ENCODE measurements around the gene AURKA. TPM values are rescaled to one million over a fixed set of nuclear protein-coding genes. Genes with fewer than 3 reads are reported as not detected.
A peak's percentile ranks its signal among the peaks of the same experiment; 100 is the strongest.

The AURKA gene
- total RNA-seq, 5 donors from 2014 or later (not counting 1 experiment from before 2014, with no cell fraction given): 1.3 to 2.3 (median 2.0) TPM

DNA sequence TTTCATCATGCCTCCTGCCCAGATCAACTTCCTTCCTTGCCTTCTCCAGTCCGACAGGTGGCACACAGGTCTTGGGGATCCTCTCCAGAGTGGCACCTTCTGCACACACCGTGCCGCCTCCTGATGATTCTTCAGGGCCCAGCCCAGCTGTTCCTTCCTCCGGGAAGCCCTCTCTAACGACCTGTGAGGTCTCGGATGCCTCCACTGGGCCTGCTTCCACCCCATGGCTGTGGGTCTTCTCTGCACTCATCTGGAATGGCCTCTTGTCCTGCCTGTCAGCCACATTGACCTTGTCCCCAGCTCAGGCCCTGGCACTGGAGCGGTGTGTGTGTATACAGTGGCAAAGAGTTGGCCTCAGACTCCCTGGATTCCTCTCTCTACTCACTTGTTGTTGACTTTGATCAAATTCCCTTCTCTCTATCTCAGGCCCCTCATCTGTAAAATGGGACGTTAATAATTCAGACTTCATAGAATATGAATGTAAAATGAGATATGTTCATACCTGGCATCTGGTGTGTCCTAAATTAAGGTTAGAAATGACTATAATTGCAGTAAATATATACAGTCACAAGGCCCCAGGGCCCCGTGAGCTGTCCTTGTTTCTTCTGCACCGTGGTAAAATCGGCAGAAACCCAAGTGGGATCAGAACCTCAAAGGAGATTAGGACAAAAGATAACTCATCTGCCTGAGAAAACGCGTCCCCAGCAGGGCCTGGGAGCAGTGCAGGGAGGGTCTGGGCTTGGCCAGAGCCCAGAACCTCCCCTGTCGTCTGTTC is 31.7 kb downstream of the AURKA start:
- Mint-ChIP-seq H3K27me3 (no peaks in the 10 kb centered on the region), H3K36me3 (peaks cover 6% of the 10 kb centered on the region), H3K4me1 (peaks cover 14 to 28% (median 24%) of the 10 kb centered on the region in 3 donors), H3K27ac (peak overlapping the region; percentile 49 to 68), H3K9me3 (no peaks in the 10 kb centered on the region), H3K4me3 (peak overlapping the region; percentile 87 to 89 (median 89))
- 98% methylated on average over 10 of the region's 14 CpGs for WGBS (ENCODE audit: insufficient coverage)
- POLR2A ChIA-PET: interaction anchor here in 1 of 2 donors (0.6 kb wide), 1 partner anchor 116 kb away, joined by 5 read pairs; no protein-coding TSS in a partner anchor
- DNase-seq (no peak), ATAC-seq (replicated peaks in 1 of 4) (no peak)
- Histone ChIP-seq H3K27me3 (replicated peaks in 1 of 2; ENCODE audit: control insufficient read depth in 2 of 2, extremely low read depth in 1 of 2, insufficient read depth in 2 of 2, low read length in 1 of 2) (no peaks in the 10 kb centered on the region), H3K4me1 (ENCODE audit: control insufficient read depth in 1 of 2, extremely low read depth in 1 of 2, insufficient read depth in 2 of 2, low read length in 2 of 2) (peaks cover 0 to 19% of the 10 kb centered on the region in 2 experiments), H3K4me3 (ENCODE audit: control insufficient read depth in 1 of 2, extremely low read depth in 1 of 2, low read length in 1 of 2) (no peak overlapping the region), H3K27ac (ENCODE audit: low read length) (no peak overlapping the region), H3K9me3 (no peaks in the 10 kb centered on the region), H3K36me3 (ENCODE audit: control insufficient read depth in 2 of 2, extremely low read depth in 1 of 2, insufficient read depth in 1 of 2, low read length in 1 of 2) (peaks cover 2 to 3% of the 10 kb centered on the region in 2 donors)
- CTCF ChIA-PET: no interaction called here

DNA sequence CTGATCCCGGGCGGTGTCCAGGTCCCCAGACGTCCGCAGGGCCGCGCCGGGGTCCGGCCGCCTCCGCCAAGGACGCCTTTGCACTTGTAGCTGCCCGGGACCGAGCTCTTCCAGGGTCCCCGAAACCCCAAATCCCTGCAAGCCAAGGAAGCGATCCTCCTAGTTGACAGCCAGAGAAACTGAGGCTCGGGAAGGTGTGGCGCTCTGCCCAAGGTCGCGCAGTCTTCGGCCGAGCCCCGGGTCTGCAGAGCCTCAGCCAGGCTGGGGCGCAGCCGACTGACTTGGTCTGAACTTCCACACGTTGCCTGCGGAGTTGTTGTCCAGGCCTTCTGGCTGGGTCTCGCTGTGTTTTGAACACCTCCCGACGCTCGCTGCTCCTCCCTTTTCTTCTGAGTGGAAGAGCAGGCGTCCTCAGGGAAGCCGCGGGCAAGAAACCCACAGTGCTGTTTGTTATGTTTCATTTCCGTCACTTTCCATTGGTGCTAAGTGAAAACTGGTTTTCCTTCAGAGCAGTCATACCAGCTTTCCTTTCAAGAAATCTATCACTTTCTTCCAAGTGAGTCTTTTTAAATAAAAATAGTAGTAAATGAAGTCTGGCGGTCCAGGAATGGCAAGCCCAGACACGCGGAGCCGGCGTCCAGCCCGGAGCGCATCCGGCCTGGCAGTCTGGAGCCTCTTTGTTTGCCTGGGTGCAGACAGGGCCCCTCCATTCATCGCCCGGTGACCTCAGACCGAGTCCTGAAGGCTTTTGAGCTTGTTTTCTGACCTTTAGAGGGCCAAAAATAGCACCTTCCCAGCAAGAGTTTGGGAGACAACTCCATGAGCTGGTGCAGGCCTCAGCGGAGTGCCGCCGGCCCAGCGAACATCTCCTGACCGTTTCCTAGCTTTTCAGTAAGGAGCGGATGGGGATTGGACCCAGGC is 32.5 kb downstream of the AURKA start:
- peaks cover 14 to 28% (median 24%) of the 10 kb centered on the region in 3 donors for H3K4me1 Mint-ChIP-seq
- POLR2A ChIA-PET: interaction anchor here (0.6 to 0.7 kb wide), 3 partner anchors 9 to 117 kb away, joined by 3 to 9 read pairs (median 5); partner anchors contain the start of gene CASS4 (in 1 of the 2)
- ATAC-seq (replicated peaks in 1 of 4): peak; percentile 11 to 39 (median 30)

DNA sequence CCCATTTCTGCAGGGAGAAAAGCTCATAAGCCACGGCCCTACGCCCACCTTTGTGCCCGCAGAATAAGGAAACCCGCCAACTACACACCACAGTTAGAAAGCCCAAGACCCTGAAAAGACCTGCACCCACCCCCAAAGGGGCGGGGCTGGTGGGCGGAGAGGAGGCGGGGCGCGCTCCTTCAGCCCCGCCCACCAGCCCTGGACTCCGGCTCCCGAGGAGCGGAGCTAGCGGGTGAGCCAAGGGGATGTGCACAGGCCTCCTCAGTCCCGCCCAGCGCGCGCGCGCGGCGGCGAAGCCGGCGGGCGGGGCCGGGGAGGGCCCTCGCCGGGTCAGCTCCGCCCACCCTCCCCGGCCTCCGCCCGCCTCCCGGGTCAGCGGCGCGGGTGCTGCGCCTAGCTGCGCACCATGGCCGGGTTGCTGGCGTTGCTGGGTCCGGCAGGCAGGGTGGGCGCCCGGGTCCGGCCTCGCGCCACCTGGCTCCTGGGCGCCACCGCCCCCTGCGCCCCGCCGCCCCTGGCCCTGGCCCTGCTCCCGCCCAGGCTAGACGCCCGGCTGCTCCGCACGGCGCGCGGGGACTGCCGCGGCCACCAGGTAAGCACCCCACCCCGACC is 33.3 kb downstream of the AURKA start, which contains the start of gene FAM210B:
FAM210B (plus strand) TSS at position 375 of the 612 bp plus-strand sequence; CDS start at position 407, 32 bp downstream.
- Histone ChIP-seq H3K4me3 (ENCODE audit: control insufficient read depth in 1 of 2, extremely low read depth in 1 of 2, low read length in 1 of 2) (peak within 1 kb of the TSS; percentile 75 to 82), H3K4me1 (ENCODE audit: control insufficient read depth in 1 of 2, extremely low read depth in 1 of 2, insufficient read depth in 2 of 2, low read length in 2 of 2) (peaks cover 0 to 19% of the 10 kb centered on the region in 2 experiments), H3K36me3 (ENCODE audit: control insufficient read depth in 2 of 2, extremely low read depth in 1 of 2, insufficient read depth in 1 of 2, low read length in 1 of 2) (peaks cover 2 to 3% of the 10 kb centered on the region in 2 donors), H3K27me3 (replicated peaks in 1 of 2; ENCODE audit: control insufficient read depth in 2 of 2, extremely low read depth in 1 of 2, insufficient read depth in 2 of 2, low read length in 1 of 2) (no peaks in the 10 kb centered on the region), H3K27ac (ENCODE audit: low read length) (no peak within 1 kb of the TSS), H3K9me3 (no peaks in the 10 kb centered on the region)
- Mint-ChIP-seq H3K27ac (peak within 1 kb of the TSS; percentile 66 to 89), H3K27me3 (no peaks in the 10 kb centered on the region), H3K4me1 (peaks cover 14 to 28% (median 24%) of the 10 kb centered on the region in 3 donors), H3K36me3 (no peaks in the 10 kb centered on the region), H3K4me3 (peak within 1 kb of the TSS; percentile 87 to 89 (median 89)), H3K9me3 (no peaks in the 10 kb centered on the region)
- WGBS (ENCODE audit: insufficient coverage): under 1% methylated on average over 59 of the region's 63 CpGs
- CTCF ChIA-PET: interaction anchor here in 1 of 2 donors (0.6 to 2.3 kb wide), 4 partner anchors 34 to 1988 kb away, joined by 4 to 14 read pairs (median 4); partner anchors contain the start of genes AURKA and CSTF1
- DNase-seq (peak; percentile 57 to 91 (median 72)), ATAC-seq (replicated peaks in 1 of 4) (peak; percentile 99 to 100 (median 99))
- POLR2A ChIA-PET: interaction anchor here (0.5 to 0.7 kb wide), 3 partner anchors 9 to 53 kb away, joined by 3 to 9 read pairs (median 3); partner anchors contain the start of genes AURKA (in 1 of the 2) and CASS4 (in 1 of the 2)

More for the DNA sequence above, 32.5 kb downstream of the AURKA start:
- H3K4me3 Mint-ChIP-seq: peak overlapping the region; percentile 87 to 89 (median 89)
- H3K27me3 Mint-ChIP-seq: no peaks in the 10 kb centered on the region
- peak in 6 of 35 experiments; percentile 5 to 30 (median 6) for DNase-seq
- Histone ChIP-seq H3K9me3 (no peaks in the 10 kb centered on the region), H3K4me1 (ENCODE audit: control insufficient read depth in 1 of 2, extremely low read depth in 1 of 2, insufficient read depth in 2 of 2, low read length in 2 of 2) (peaks cover 0 to 19% of the 10 kb centered on the region in 2 experiments), H3K27ac (ENCODE audit: low read length) (no peak overlapping the region), H3K27me3 (replicated peaks in 1 of 2; ENCODE audit: control insufficient read depth in 2 of 2, extremely low read depth in 1 of 2, insufficient read depth in 2 of 2, low read length in 1 of 2) (no peaks in the 10 kb centered on the region), H3K36me3 (ENCODE audit: control insufficient read depth in 2 of 2, extremely low read depth in 1 of 2, insufficient read depth in 1 of 2, low read length in 1 of 2) (peaks cover 2 to 3% of the 10 kb centered on the region in 2 donors), H3K4me3 (ENCODE audit: control insufficient read depth in 1 of 2, extremely low read depth in 1 of 2, low read length in 1 of 2) (peak overlapping the region; percentile 75 to 82)
- WGBS (ENCODE audit: insufficient coverage): 37% methylated on average over 46 of the region's 51 CpGs
- CTCF ChIA-PET: interaction anchor here in 1 of 2 donors (0.6 to 2.3 kb wide), 4 partner anchors 33 to 1987 kb away, joined by 4 to 14 read pairs (median 4); partner anchors contain the start of genes AURKA and CSTF1
- H3K9me3 Mint-ChIP-seq: no peaks in the 10 kb centered on the region
- H3K36me3 Mint-ChIP-seq: peaks cover 3% of the 10 kb centered on the region
- H3K27ac Mint-ChIP-seq: peak overlapping the region; percentile 66 to 89

- H3K4me1 ChIP-seq (ENCODE audit: control insufficient read depth in 1 of 2, extremely low read depth in 1 of 2, insufficient read depth in 2 of 2, low read length in 2 of 2): peaks cover 0 to 19% of the 10 kb centered on the region in 2 experiments
- Mint-ChIP-seq H3K4me3 (peak overlapping the region; percentile 78 to 89 (median 80)), H3K9me3 (no peaks in the 10 kb centered on the region), H3K4me1 (peaks cover 14 to 28% (median 24%) of the 10 kb centered on the region in 3 donors), H3K27me3 (peaks cover 0 to 4% of the 10 kb centered on the region in 2 donors), H3K27ac (peak overlapping the region in 1 of 2 donors; percentile 79), H3K36me3 (no peaks in the 10 kb centered on the region)
- no peaks in the 10 kb centered on the region for H3K27me3 ChIP-seq (replicated peaks in 1 of 2; ENCODE audit: control insufficient read depth in 2 of 2, extremely low read depth in 1 of 2, insufficient read depth in 2 of 2, low read length in 1 of 2)
- peak overlapping the region in 1 of 2 donors; percentile 32 for H3K4me3 ChIP-seq (ENCODE audit: control insufficient read depth in 1 of 2, extremely low read depth in 1 of 2, low read length in 1 of 2)
- peaks cover 0 to 3% of the 10 kb centered on the region in 2 donors for H3K36me3 ChIP-seq (ENCODE audit: control insufficient read depth in 2 of 2, extremely low read depth in 1 of 2, insufficient read depth in 1 of 2, low read length in 1 of 2)
- ATAC-seq (replicated peaks in 1 of 4): no peak
- H3K27ac ChIP-seq (ENCODE audit: low read length): no peak overlapping the region
- no peaks in the 10 kb centered on the region for H3K9me3 ChIP-seq
- ChIA-PET CTCF (interaction anchor here in 1 of 2 donors (2.3 kb wide), 1 partner anchor 35 kb away, joined by 14 read pairs; the partner anchor contains the start of genes AURKA and CSTF1), POLR2A (interaction anchor here in 1 of 2 donors (0.5 kb wide), 1 partner anchor 34 kb away, joined by 3 read pairs; the partner anchor contains the start of gene AURKA)
- 100% methylated on average over 1 of the region's 6 CpGs for whole genome bisulfite sequencing (ENCODE audit: insufficient coverage)
- no peak for DNase-seq
Measured at GRCh38 chr20:56358070-56358469, 33.9 kb downstream of the AURKA start.

DNA sequence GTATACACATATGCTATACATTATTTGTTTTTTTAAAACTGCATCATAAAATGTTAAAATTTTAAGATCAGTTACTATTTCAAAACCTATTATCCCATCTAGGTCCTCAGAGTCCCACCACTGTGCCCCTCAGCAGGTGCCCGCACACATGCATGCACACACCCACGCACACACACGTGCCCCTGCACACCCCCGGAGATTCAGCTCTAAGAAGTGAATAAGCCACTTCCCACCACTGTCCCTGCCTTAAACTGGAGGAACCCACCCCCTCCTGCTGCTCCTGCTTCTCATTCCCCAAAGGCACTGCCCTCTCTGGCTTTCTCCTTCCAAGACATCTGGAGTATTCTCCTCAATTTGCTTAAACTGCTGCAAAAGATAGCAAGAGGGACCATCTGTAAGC is 38.7 kb downstream of the AURKA start:
- DNase-seq (no peak), ATAC-seq (replicated peaks in 1 of 4) (no peak)
- Mint-ChIP-seq H3K27ac (no peak overlapping the region), H3K9me3 (no peaks in the 10 kb centered on the region), H3K4me3 (no peak overlapping the region), H3K36me3 (no peaks in the 10 kb centered on the region), H3K27me3 (peaks cover 14 to 23% of the 10 kb centered on the region in 2 donors), H3K4me1 (peaks cover 3 to 7% (median 4%) of the 10 kb centered on the region in 3 donors)
- ChIA-PET POLR2A (no interaction called here), CTCF (no interaction called here)
- Histone ChIP-seq H3K36me3 (ENCODE audit: control insufficient read depth in 2 of 2, extremely low read depth in 1 of 2, insufficient read depth in 1 of 2, low read length in 1 of 2) (no peaks in the 10 kb centered on the region), H3K4me1 (ENCODE audit: control insufficient read depth in 1 of 2, extremely low read depth in 1 of 2, insufficient read depth in 2 of 2, low read length in 2 of 2) (no peaks in the 10 kb centered on the region), H3K4me3 (ENCODE audit: control insufficient read depth in 1 of 2, extremely low read depth in 1 of 2, low read length in 1 of 2) (no peak overlapping the region), H3K9me3 (no peaks in the 10 kb centered on the region), H3K27me3 (replicated peaks in 1 of 2; ENCODE audit: control insufficient read depth in 2 of 2, extremely low read depth in 1 of 2, insufficient read depth in 2 of 2, low read length in 1 of 2) (peaks cover 0 to 3% of the 10 kb centered on the region in 2 experiments), H3K27ac (ENCODE audit: low read length) (no peak overlapping the region)
- WGBS (ENCODE audit: insufficient coverage): 65% methylated on average over 4 of the region's 4 CpGs

Data from T-cell (primary cell).